T47D (cell line): Measurements from ENCODE around the gene RFX4.

Source experiments
- DNase-seq, 2 experiments: peaks; one replicate each; pipeline versions ENCODE4 v3.0.0 to v3.0.0-alpha.2; 2011 to 2012; ENCODE audit warnings: low read depth in 1 of 2, low spot score in 1 of 2
- JUND ChIP-seq: IDR thresholded peaks from 2 replicates; pipeline ENCODE4 v1.6.1; 2012; ENCODE audit warnings: low read depth
- in situ Hi-C: cut with HindIII; loops from 2 replicates; pipeline ENCODE4 v1.10.0; 2016; ENCODE audit warnings: low sequenced_read_pairs, low pct_unique_long_range_greater_than_20kb

RFX4 gene

DNA sequence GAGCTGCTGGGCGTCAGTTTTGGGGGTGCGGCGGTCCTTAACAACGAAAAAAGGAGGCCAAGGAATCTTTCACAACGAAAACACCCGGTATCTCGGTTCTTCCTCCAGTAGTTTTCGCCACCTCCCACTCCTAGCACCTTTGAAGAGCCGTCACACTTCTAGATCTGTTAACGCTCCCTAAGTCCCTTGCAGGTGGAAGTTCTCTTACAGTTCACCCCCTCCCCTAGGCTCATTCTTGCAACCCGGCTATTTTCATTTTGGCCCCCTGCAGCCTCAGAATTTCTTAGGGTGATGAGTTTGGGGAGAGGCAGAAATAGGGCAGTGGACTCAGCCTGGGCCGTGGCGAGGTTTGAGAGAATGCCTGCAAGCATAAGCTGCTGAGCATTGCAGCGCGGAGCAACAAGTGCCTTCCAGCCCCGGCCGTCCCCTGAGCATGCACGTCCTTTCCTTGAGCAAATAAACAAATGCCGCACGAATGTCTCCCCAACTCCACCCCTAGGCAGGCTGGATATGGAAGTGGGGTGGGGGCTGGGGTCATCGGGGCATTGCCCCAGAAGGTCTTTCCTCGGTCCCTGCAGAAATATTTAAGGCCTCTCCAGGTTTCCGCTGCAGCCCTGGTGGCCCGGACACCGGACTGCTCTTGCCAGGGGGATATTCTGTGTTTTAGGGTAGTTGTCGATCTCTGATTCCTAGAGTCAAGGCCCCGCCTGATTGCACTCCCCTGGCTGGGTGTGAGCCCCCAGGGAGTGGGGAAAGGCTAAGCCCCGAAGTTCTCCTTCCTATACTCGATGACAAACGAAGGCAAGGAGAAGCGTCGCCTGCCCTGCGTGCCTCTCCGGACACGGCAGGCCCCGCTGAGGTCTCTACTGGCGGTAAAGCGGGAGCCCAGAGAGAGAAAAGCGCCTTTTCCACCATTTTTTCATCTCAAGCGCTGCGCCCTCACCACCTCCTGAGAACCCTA, 1.6 kb downstream of the RFX4 start:
- no peak for TF ChIP-seq JUND
- no peak for DNase-seq
- in situ Hi-C loops: no loop called here

DNA sequence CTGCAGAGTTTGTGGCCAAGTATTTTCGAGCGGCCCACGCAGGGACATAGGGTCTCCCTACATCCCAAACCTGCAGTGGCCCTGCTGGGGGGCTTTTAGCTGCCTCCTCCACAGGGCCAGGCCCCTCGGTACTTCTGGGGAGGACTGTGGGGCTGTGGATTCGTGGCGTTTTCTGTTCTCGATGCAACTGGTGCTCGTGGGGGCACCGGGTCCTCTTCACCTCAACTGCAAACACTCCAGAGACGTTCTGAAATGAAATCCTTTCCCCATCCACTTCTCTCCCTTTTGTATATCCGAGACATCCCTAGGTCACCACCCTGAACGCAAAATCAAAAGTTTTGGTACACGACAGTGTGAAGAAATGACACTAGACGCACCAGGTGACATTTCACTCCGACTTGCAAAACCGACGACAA, 2.3 kb downstream of the RFX4 start:
- DNase-seq: no peak
- in situ Hi-C loops: no loop called here
- no peak for TF ChIP-seq JUND

DNA sequence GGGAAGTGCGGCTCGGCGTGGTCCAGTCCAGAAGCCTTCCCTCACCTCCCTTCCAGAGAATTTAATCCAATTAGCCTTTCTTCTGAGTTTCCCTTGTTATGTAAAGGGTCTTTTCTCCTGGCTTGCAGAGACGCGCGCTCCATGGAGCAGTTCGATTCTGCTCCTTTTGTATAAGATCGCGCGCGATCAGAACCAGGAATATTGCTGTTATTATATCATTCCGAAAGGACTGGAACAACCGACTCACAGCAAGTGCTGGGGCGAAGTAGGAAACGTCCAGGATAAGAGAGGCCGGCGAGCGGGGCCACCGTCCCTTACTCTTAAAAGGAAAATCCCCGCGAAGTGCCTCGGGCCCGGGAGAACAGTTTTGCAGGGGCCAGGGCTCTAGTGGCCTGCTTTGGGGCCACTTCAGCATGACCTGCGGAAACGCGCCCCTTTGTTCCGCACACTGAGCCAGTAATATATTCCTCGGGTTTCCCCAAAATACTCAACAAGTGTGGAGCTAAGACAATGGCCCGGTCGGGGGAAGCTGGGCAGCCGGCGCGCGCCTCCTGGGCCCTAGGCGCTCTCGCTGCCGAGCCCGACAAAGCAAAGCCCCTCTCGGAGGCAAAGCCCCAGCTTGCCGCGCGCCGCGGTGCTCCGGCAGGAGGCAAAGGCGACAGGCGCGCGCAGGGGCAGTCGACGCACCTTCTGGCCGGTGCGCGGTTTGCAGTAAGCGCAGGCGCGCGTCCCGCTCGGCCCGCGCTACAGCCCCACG, 2.9 kb downstream of the RFX4 start:
- in situ Hi-C loops: no loop called here
- no peak for TF ChIP-seq JUND
- no peak for DNase-seq

DNA sequence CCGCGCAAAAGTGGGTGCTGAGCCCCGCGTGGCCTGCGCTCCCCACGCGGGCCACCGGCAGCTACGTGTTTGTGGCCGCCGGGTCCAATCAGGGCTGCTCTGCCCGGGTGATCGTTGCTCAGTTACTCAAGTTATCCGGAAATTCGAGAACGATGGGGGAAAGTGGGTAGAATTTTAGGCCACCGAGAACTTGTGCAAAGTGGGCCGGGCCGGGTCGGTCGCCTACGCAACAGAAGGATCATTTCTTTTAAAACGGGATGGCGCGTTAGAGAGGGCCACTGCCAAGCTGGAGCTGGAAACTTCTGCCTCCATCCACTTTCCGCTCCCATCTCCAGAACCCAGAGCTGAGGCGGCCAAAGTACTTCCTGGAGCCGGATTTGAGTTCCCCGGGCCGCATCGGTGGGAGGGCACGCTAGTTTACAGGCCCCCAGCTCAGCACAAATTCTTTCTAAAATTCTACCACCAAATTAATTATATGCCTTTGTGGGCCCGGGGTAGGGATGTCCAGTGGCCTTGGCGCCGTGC, 3.5 kb downstream of the RFX4 start:
- in situ Hi-C loops: no loop called here
- TF ChIP-seq JUND: no peak
- DNase-seq: no peak

DNA sequence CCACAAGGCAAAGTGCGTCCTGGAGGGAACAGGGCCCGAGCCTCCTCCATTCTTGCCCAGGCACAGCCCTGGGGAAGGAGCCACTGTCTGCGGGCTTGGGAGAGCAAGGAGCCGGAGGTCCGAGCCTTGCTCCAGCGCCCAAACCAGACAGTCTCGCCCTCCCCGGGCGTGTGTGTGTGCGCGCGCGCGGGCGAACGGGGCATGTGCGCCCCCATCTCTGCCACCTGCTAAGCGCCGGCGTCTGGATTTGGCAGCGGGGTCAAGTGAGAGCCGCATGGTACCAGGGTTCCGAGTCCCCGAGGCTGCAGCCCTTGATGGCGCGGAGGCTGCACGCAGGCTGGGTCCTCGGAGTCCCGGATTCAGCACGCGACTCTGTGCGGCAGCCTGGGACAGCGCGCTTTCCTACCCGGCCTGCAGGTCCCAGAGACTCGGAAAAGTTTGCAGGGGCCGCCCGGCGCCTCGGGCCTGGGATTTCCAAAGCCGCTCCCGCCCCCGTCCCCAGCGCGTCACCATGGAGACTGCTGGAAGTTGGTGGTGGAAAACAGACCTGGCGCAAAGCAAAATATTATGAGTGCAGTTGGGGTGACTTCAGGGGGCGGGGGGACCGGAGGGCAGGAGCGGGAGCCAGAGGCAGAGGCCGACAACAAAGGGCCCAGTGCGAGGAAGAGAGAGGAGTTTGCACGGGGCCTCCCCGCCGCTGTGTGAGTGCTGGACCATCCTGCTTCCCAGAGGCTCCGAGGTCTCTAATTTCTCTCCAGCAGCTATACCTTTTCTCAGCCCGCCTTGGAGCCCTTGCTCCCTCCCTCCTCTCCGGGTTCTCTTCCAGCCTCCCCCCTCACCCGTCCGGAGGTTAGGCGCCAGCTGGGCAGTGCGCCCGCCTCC, 4.2 kb downstream of the RFX4 start:
- peak; percentile 32 to 41 for DNase-seq
- in situ Hi-C loops: no loop called here
- TF ChIP-seq JUND: no peak

DNA sequence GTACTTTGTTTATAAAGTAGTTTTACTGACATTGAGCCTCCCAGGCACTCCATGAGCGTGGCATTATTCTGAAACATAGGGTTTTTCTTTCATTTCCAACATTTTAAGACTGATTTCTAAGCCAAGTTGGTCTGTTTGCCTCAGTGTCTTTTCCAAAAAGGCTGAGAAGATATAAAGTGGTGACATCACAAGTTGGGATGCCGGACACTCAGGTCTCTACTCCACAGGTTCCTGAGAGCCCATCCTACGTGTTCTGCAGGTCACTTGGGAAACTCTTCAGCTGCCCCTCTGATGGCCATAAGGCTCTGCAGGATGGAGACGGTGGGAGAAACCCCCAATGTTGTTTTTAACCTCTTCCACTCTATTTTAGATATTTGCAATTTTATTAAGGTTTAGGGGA, 6.0 kb downstream of the RFX4 start:
- in situ Hi-C loops: no loop called here
- no peak for DNase-seq
- no peak for TF ChIP-seq JUND

DNA sequence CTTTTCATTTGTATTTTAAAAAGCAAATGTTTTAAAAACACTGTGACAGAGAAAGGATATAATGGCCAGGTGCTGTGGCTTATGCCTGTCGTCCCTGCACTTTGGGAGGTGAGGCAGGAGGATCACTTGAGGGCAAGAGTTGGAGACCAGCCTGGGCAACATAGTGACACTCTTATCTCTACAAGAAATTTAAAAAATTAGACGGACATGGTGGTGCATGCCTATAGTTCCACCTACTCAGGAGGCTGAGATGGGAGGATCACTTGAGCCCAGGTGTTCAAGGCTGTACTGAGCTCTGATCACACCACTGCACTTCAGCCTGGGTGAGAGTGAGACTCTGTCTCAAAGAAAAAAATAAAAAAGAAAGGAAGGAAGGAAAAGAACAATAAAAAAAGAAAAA, 7.8 kb downstream of the RFX4 start:
- in situ Hi-C loops: no loop called here
- no peak for DNase-seq
- TF ChIP-seq JUND: no peak

DNA sequence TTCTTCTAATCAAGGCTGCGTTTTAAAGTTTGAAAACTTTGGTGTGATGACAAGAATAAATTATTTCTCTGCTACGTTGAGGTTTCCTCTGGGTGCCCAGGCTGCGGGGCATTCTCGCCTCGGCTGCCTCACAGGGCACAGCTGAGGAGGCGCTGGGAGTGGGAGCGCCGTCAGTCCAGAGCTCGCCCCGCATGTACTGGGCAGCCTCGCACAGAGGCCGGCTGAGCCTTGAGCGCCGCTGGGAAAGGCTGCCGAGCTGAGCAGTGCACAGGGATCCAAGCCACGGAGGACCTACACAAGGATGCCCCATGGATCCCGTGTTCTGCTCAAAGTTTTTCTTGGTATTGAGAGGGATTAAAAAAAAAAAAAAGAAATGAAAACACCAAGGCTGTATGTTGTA, 11.6 kb downstream of the RFX4 start:
- DNase-seq: no peak
- in situ Hi-C loops: no loop called here
- no peak for TF ChIP-seq JUND

DNA sequence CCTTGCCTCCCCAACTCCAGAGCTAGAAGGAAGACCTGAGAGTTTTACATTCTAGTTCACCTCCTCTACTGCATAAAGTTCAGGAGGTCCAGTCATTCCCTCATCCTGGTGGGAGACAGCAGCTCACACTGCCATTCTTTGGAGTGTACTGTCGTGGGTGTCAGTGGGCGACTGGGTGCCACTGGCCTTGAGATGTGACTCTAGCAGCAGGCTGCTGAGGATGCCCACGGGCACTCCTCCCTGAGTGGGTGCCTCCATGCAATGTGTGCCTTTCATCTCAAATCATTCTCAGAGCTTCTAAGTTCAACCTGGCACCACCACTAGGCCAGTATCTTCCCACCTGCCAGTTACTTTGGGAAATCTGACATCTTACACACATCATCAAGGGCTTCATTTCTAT, 12.5 kb downstream of the RFX4 start:
- no peak for TF ChIP-seq JUND
- DNase-seq: no peak
- in situ Hi-C loops: no loop called here

DNA sequence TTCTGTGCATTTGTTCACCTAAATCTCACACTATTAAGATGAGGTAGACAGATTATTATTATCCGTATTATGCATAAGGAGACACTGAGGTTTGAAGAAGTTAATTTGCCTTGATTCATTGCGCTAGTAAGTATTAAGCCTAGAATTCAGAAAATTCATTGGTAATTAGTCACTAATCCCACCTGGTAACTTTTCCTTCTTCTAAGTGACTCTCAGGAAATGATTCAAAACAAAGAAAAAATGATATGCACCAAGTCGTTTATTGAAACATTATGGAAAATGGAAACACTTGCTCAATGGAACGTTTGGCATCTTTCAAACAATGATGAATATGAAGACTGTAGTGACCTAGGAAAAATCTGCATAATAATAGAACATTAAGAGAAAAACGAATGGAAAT, 15.2 kb downstream of the RFX4 start:
- DNase-seq: no peak
- no peak for TF ChIP-seq JUND
- in situ Hi-C loops: no loop called here

DNA sequence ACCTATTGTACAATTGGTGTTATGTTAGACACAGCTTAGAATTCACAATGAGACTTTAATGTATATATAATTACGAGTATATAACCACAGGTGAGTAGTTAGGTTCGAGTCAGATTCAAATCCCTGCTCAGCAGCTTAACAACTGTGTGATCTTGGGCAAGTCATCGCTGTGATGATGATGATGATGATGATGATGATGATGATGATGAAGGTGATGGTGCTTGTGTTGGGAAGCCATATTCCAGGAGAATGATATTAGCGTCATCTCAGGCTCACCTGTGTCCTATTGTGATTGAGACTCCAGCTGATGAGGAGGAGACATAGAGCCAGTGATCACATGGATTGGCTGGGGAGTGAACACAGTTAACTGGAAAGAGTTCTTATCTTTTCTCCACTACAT, 16.5 kb downstream of the RFX4 start:
- in situ Hi-C loops: no loop called here
- no peak for DNase-seq
- TF ChIP-seq JUND: no peak

DNA sequence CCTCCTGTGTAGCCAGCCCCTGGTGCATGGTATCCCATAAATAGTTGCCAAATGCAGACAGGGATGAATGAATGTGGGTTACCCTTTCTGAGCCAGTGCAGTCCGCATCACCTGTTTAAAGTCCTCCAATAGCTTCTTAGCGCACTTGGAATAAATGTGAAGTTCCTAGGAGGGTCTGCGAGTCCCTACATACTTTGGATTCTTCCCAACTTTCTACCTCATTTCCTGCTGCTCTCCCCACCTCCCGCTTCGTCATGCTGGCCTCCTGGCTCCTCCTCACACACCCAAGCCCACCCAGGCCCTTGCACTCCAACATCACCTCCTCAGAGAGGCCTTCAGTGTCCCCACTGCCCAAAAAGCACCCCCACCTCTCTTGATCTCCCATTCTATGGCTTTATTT, 17.7 kb downstream of the RFX4 start:
- no peak for TF ChIP-seq JUND
- DNase-seq: no peak
- in situ Hi-C loops: no loop called here
